HCT116 (cell line): ENCODE data around the gene MARCHF7. TPM values are rescaled to one million over a fixed set of nuclear protein-coding genes. Genes with fewer than 3 reads are reported as not detected.

Experiments
- ATAC-seq: fragments of 200-7000 bp; cut with Tn5 transposase; 2 replicates; pipeline ENCODE4 v1.9.1; 2020; ENCODE audit warnings: mild to moderate bottlenecking, moderate library complexity
- BruUV-seq: library from RNA; stranded (reverse); fragments of 400-500 nt; replicated peaks from 2 replicates; lab custom pipeline; 2021; lab: Mats Ljungman, UMichigan
- CTCF ChIA-PET: fragments of 300-600 bp; sonication (Branson Sonifier 250); formaldehyde crosslinking; loops from one replicate; lab custom pipeline; 2021; ENCODE audit warnings: antibody characterized with exemption; lab: Charles Lee
- POLR2A ChIA-PET: fragments of 300-600, 350-600 bp; sonication (Branson Sonifier 250); formaldehyde crosslinking; loops from one replicate; lab custom pipeline; 2021; ENCODE audit warnings: antibody characterized with exemption; lab: Charles Lee
- RAD21 ChIA-PET, 2 experiments: fragments of 300-600 bp; sonication (Branson Sonifier 250); formaldehyde crosslinking; loops; one replicate each; lab custom pipeline; 2023; ENCODE audit warnings: low total read pairs in 2 of 2; ENCODE audit not compliant: uncharacterized antibody in 2 of 2, unreplicated experiment in 2 of 2, low non-redundant PET in 1 of 2; lab: Charles Lee
- DNase-seq: peaks from one replicate; pipeline ENCODE4 v3.0.0-alpha.2; 2010; ENCODE audit warnings: low read depth, low spot score
- H2AFZ ChIP-seq: fragments of 200-600 bp; shearing (Covaris generic), sonication (generic); 2 replicates; pipeline ENCODE4 v1.6.1; 2017; ENCODE audit warnings: low read depth, mixed run types, mixed read lengths, antibody characterized with exemption, low read length; ENCODE audit not compliant: poor library complexity, severe bottlenecking
- H3K27ac ChIP-seq: 2 replicates; pipeline ENCODE4 v1.5.1; 2012; ENCODE audit warnings: low read depth, low read length
- H3K27me3 ChIP-seq: fragments of 200-600 bp; sonication (generic); 2 replicates; pipeline ENCODE4 v1.6.1; 2016; ENCODE audit warnings: mixed run types, low read length, mixed read lengths; ENCODE audit not compliant: insufficient read depth
- H3K36me3 ChIP-seq, 2 experiments: fragments of 200-500 bp in 1 of 2; fragments of 200-600 bp in 1 of 2; sonication (Bioruptor generic) in 1 of 2; sonication (generic) in 1 of 2; 2 replicates each; pipeline versions ENCODE4 v1.5.1 to v1.6.1; 2014 to 2016; ENCODE audit warnings: low read length in 2 of 2, inconsistent platforms in 1 of 2, mixed read lengths in 1 of 2, mixed run types in 1 of 2; ENCODE audit not compliant: insufficient read depth in 2 of 2, control insufficient read depth in 1 of 2
- H3K4me1 ChIP-seq, 2 experiments: fragments of 200-600 bp in 1 of 2; sonication (generic) in 1 of 2; 2 replicates each; pipeline versions ENCODE4 v1.5.1 to v1.6.1; 2012 to 2017; ENCODE audit warnings: low read length in 2 of 2, inconsistent platforms in 1 of 2, mild to moderate bottlenecking in 1 of 2, mixed read lengths in 1 of 2, mixed run types in 1 of 2, moderate library complexity in 1 of 2; ENCODE audit not compliant: insufficient read depth in 2 of 2, control insufficient read depth in 1 of 2
- H3K4me2 ChIP-seq: fragments of 200-600 bp; sonication (generic); 2 replicates; pipeline ENCODE4 v1.6.1; 2017; ENCODE audit warnings: mixed run types, low read length, mixed read lengths
- H3K4me3 ChIP-seq, 2 experiments: fragments of 200-600 bp in 1 of 2; sonication (generic) in 1 of 2; replicated peaks in 1 of 2; 2 replicates each; pipeline ENCODE4 v1.5.1; 2011 to 2016; ENCODE audit warnings: low read length in 2 of 2, control low read depth in 1 of 2, low read depth in 1 of 2, mild to moderate bottlenecking in 1 of 2, mixed read lengths in 1 of 2, mixed run types in 1 of 2
- H3K79me2 ChIP-seq: fragments of 200-600 bp; sonication (generic); 2 replicates; pipeline ENCODE4 v1.6.1; 2017; ENCODE audit warnings: mild to moderate bottlenecking, mixed run types, low read length, moderate library complexity, mixed read lengths; ENCODE audit not compliant: insufficient read depth
- H3K9ac ChIP-seq: fragments of 200-600 bp; sonication (generic); 2 replicates; pipeline ENCODE4 v1.6.1; 2016; ENCODE audit warnings: low read length, mixed read lengths
- H3K9me2 ChIP-seq: fragments of 200-600 bp; sonication (generic), shearing (Covaris generic); 2 replicates; pipeline ENCODE4 v1.6.1; 2017; ENCODE audit warnings: mixed run types, mild to moderate bottlenecking, moderate library complexity; ENCODE audit not compliant: insufficient read depth
- H3K9me3 ChIP-seq, 2 experiments: fragments of 200-500 bp in 1 of 2; fragments of 200-600 bp in 1 of 2; sonication (Bioruptor generic) in 1 of 2; sonication (generic) in 1 of 2; 2 replicates each; pipeline ENCODE4 v1.6.1; 2014 to 2017; ENCODE audit warnings: low read length in 2 of 2, mixed read lengths in 2 of 2, inconsistent platforms in 1 of 2, low read depth in 1 of 2, mild to moderate bottlenecking in 1 of 2, mixed run types in 1 of 2, moderate library complexity in 1 of 2; ENCODE audit not compliant: control insufficient read depth in 1 of 2, insufficient read depth in 1 of 2
- H4K20me1 ChIP-seq: fragments of 200-600 bp; sonication (generic), shearing (Covaris generic); 2 replicates; pipeline ENCODE4 v1.6.1; 2017; ENCODE audit warnings: mixed run types, mild to moderate bottlenecking, moderate library complexity; ENCODE audit not compliant: insufficient read depth
- ATF3 ChIP-seq: IDR thresholded peaks from 2 replicates; pipeline ENCODE4 v1.6.1; 2012
- CEBPB ChIP-seq: IDR thresholded peaks from 2 replicates; pipeline ENCODE4 v1.6.1; 2012; ENCODE audit warnings: low read depth
- CTCF ChIP-seq, 3 experiments: fragments of 200-600 bp in 1 of 3; sonication (generic) in 1 of 3; IDR thresholded peaks in 2 of 3; conservative IDR thresholded peaks in 1 of 3; 2 replicates each; pipeline ENCODE4 v1.5.1; 2012 to 2017; ENCODE audit warnings: low read depth in 2 of 3, low read length in 2 of 3, antibody characterized with exemption in 1 of 3, borderline replicate concordance in 1 of 3, control low read depth in 1 of 3, mild to moderate bottlenecking in 1 of 3, mixed read lengths in 1 of 3, mixed run types in 1 of 3, moderate library complexity in 1 of 3; ENCODE audit not compliant: insufficient read depth in 1 of 3
- EZH2phosphoT487 ChIP-seq: fragments of 200-600 bp; IDR thresholded peaks from 2 replicates; pipeline ENCODE4 v1.6.1; 2018; ENCODE audit warnings: antibody characterized with exemption, borderline replicate concordance
- MAX ChIP-seq: IDR thresholded peaks from 2 replicates; pipeline ENCODE4 v1.6.1; 2012
- POLR2AphosphoS5 ChIP-seq: IDR thresholded peaks from 2 replicates; pipeline ENCODE4 v1.6.1; 2011; ENCODE audit warnings: mild to moderate bottlenecking, low read depth, low read length, moderate library complexity
- REST ChIP-seq: IDR thresholded peaks from 2 replicates; pipeline ENCODE4 v1.6.1; 2012; ENCODE audit warnings: low read depth
- ZBTB33 ChIP-seq: IDR thresholded peaks from 2 replicates; pipeline ENCODE4 v1.6.1; 2011; ENCODE audit warnings: mild to moderate bottlenecking, low read length, moderate library complexity; ENCODE audit not compliant: insufficient replicate concordance; ENCODE audit errors: extremely low read depth
- intact Hi-C: fragments of 100-400 bp; cut with micrococcal nuclease; formaldehyde crosslinking; loops from 2 replicates; pipeline ENCODE4 v1.10.0; 2022
- total RNA-seq: library from RNA; stranded (reverse); gene quantifications from one replicate; pipeline ENCODE4 v1.2.1, GENCODE V29; 2021; ENCODE audit not compliant: unreplicated experiment

Gene MARCHF7
- total RNA-seq, 1 experiment from 2014 or later: 65.9 TPM

GRCh38 chr2:159695795-159696448, 16.4 kb upstream of the MARCHF7 start:
- Histone ChIP-seq H3K27ac (no peak overlapping the region), H3K9me3 (no peaks in the 10 kb centered on the region), H3K9ac (no peak overlapping the region), H3K4me2 (no peak overlapping the region), H3K9me2 (no peaks in the 10 kb centered on the region), H3K27me3 (no peaks in the 10 kb centered on the region), H3K4me1 (peaks cover 0 to 2% of the 10 kb centered on the region in 2 experiments; a peak in 1 of 4 replicates), H2AFZ (no peak overlapping the region), H4K20me1 (no peaks in the 10 kb centered on the region; the same call in 1 of the 2 replicates), H3K79me2 (no peaks in the 10 kb centered on the region), H3K4me3 (no peak overlapping the region), H3K36me3 (no peaks in the 10 kb centered on the region)
- ChIA-PET POLR2A (no interaction called here), CTCF (no interaction called here), RAD21 (no interaction called here)
- ATAC-seq (no peak), DNase-seq (no peak)
- intact Hi-C loops: no loop called here
- BruUV-seq: no TSS peak
- TF ChIP-seq REST (no peak), CEBPB (no peak), ZBTB33 (no peak), CTCF (IDR thresholded peaks at IDR 0.05 in 2 of 3, conservative IDR thresholded peaks at IDR 0.05 in 1 of 3; ENCODE audit: borderline replicate concordance in 1 of 3, insufficient read depth in 1 of 3, low read depth in 2 of 3, low read length in 2 of 3) (no peak), EZH2phosphoT487 (no peak), MAX (no peak), ATF3 (no peak), POLR2AphosphoS5 (no peak)
